Neural cell (in vitro differentiated cells): ENCODE data around the gene LCN10. TPM values are rescaled to one million over a fixed set of nuclear protein-coding genes. Genes with fewer than 3 reads are reported as not detected.

Experiments used
- H2AFZ ChIP-seq: fragments of 200-600, 300-800 bp; sonication (generic), shearing (Covaris generic); 2 replicates; pipeline ENCODE4 v1.6.0; 2014; ENCODE audit warnings: low read depth, mild to moderate bottlenecking, antibody characterized with exemption, low read length, moderate library complexity
- H3F3A ChIP-seq: fragments of 200-600 bp; shearing (Covaris generic); 2 replicates; pipeline ENCODE4 v1.6.1; 2016; ENCODE audit warnings: mild to moderate bottlenecking, moderate library complexity, mixed read lengths, antibody characterized with exemption, low read length; ENCODE audit not compliant: insufficient read depth, poor library complexity, severe bottlenecking
- H3K27ac ChIP-seq: fragments of 200-600, 300-800 bp; sonication (generic), shearing (Covaris generic); 2 replicates; pipeline ENCODE4 v1.5.1; 2014; ENCODE audit warnings: mild to moderate bottlenecking, low read length, moderate library complexity
- H3K27me3 ChIP-seq: fragments of 300-800, 200-600 bp; sonication (generic), shearing (Covaris generic); 2 replicates; pipeline ENCODE4 v1.6.0; 2014; ENCODE audit warnings: mild to moderate bottlenecking, low read depth, low read length, moderate library complexity; ENCODE audit not compliant: insufficient read depth
- H3K36me3 ChIP-seq: fragments of 300-800, 200-600 bp; sonication (generic), shearing (Covaris generic); 2 replicates; pipeline ENCODE4 v1.5.1; 2014; ENCODE audit warnings: mild to moderate bottlenecking, antibody characterized with exemption, low read length, moderate library complexity; ENCODE audit not compliant: insufficient read depth
- H3K4me2 ChIP-seq: fragments of 300-800, 200-600 bp; sonication (generic), shearing (Covaris generic); 2 replicates; pipeline ENCODE4 v1.6.0; 2014; ENCODE audit warnings: mild to moderate bottlenecking, low read length
- H3K4me3 ChIP-seq: fragments of 300-800, 200-600 bp; sonication (generic), shearing (Covaris generic); 2 replicates; pipeline ENCODE4 v1.5.1; 2014; ENCODE audit warnings: mild to moderate bottlenecking, low read length, moderate library complexity
- H3K79me2 ChIP-seq: fragments of 200-600 bp; shearing (Covaris generic); replicated peaks from 2 replicates; pipeline ENCODE4 v1.6.0; 2014; ENCODE audit warnings: mild to moderate bottlenecking, low read length, moderate library complexity; ENCODE audit not compliant: insufficient read depth
- H3K9ac ChIP-seq: fragments of 300-800, 200-600 bp; sonication (generic), shearing (Covaris generic); 2 replicates; pipeline ENCODE4 v1.6.1; 2016; ENCODE audit warnings: mild to moderate bottlenecking, low read length, mixed read lengths
- H3K9me2 ChIP-seq: fragments of 200-600 bp; shearing (Covaris generic); 2 replicates; pipeline ENCODE4 v1.6.1; 2016; ENCODE audit warnings: mild to moderate bottlenecking, low read length, mixed read lengths; ENCODE audit not compliant: insufficient read depth
- H3K9me3 ChIP-seq: fragments of 200-600, 300-800 bp; sonication (generic), shearing (Covaris generic); 2 replicates; pipeline ENCODE4 v1.6.1; 2016; ENCODE audit warnings: mild to moderate bottlenecking, mixed run types, low read length, moderate library complexity, mixed read lengths
- H4K20me1 ChIP-seq: fragments of 200-600 bp; shearing (Covaris generic); 2 replicates; pipeline ENCODE4 v1.6.1; 2016; ENCODE audit warnings: mild to moderate bottlenecking, mixed run types; ENCODE audit not compliant: insufficient read depth
- EP300 ChIP-seq: fragments of 450-650 bp; conservative IDR thresholded peaks from 2 replicates; pipeline ENCODE4 v1.6.1; 2014; ENCODE audit warnings: antibody characterized with exemption, mild to moderate bottlenecking, moderate library complexity; ENCODE audit not compliant: poor library complexity, severe bottlenecking
- EZH2 ChIP-seq: fragments of 200-600, 300-800 bp; shearing (Covaris generic), sonication (generic); IDR thresholded peaks from 2 replicates; pipeline ENCODE4 v1.6.1; 2014; ENCODE audit warnings: antibody characterized with exemption, low read length, borderline replicate concordance, mild to moderate bottlenecking; ENCODE audit not compliant: insufficient read depth, poor library complexity, severe bottlenecking
- MXI1 ChIP-seq: fragments of 450-650 bp; conservative IDR thresholded peaks from 2 replicates; pipeline ENCODE4 v1.6.1; 2014; ENCODE audit warnings: antibody characterized with exemption, mild to moderate bottlenecking; ENCODE audit not compliant: poor library complexity, severe bottlenecking
- POLR2AphosphoS5 ChIP-seq: IDR thresholded peaks from 2 replicates; pipeline ENCODE4 v1.6.1; 2012
- RAD21 ChIP-seq: fragments of 450-650 bp; conservative IDR thresholded peaks from 2 replicates; pipeline ENCODE4 v1.6.1; 2014; ENCODE audit warnings: antibody characterized with exemption, mild to moderate bottlenecking, moderate library complexity
- SMC3 ChIP-seq: fragments of 450-650 bp; conservative IDR thresholded peaks from 2 replicates; pipeline ENCODE4 v1.6.1; 2014; ENCODE audit warnings: antibody characterized with exemption, mild to moderate bottlenecking, moderate library complexity; ENCODE audit not compliant: poor library complexity
- TAF1 ChIP-seq: IDR thresholded peaks from 2 replicates; pipeline ENCODE4 v1.6.1; 2012; ENCODE audit warnings: low read depth
- polyA plus RNA-seq: library from polyadenylated mRNA; depleted of rRNA; stranded (reverse); fragments of >200 nt; gene quantifications from 2 replicates; pipeline ENCODE4 v1.2.3, GENCODE V29; 2014
- TF ChIP-seq, protein P1 (sequence below): fragments of 450-650 bp; IDR thresholded peaks from 2 replicates; pipeline ENCODE4 v1.5.1; 2014; ENCODE audit warnings: antibody characterized with exemption, mild to moderate bottlenecking, moderate library complexity; ENCODE audit not compliant: poor library complexity, severe bottlenecking
- TF ChIP-seq, protein P2 (sequence below): IDR thresholded peaks from 2 replicates; pipeline ENCODE4 v1.6.1; 2012; ENCODE audit warnings: borderline replicate concordance

The LCN10 gene
- polyA plus RNA-seq, 1 donor from 2014 or later = not detected

DNA sequence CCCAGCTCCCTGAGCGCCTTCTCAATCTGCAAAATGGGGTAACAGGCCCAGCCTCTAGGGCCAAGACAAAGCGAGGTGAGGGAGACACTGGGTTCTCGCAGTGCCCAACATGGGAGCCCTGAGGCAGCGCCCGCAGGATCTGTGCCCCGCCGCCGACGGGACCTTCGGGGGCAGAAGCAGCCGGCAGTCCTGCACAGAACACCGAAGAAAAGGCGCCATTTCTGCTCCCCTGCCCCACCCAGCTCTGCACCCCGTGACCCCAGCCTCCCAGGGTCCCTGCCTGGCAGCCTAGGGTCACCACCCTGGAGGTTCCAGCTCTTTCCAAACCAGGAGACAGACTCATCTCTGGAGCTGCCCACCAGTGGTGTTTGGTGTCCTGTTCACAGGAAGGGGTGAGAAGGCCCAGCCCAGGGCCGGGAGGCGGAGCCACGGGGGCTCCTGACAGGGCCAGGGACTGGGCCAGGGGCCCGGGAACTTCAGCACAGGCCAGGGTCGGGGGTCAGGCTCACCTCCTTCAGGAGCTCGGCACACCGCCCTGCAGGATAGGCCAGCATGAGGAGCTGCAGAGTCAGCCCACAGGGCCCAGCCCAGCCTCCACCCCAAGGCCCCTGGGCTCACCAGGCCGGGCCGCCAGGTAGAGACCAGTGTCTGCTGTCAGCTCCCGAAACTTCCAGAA is 12.0 kb upstream of the LCN10 start:
- Histone ChIP-seq H3K9ac (no peak overlapping the region), H3K27me3 (no peaks in the 10 kb centered on the region), H3K4me2 (no peak overlapping the region), H3K9me3 (no peaks in the 10 kb centered on the region), H3K27ac (no peak overlapping the region), H3K9me2 (no peaks in the 10 kb centered on the region), H2AFZ (no peak overlapping the region), H3K79me2 (no peaks in the 10 kb centered on the region), H4K20me1 (no peaks in the 10 kb centered on the region), H3F3A (no peaks in the 10 kb centered on the region), H3K36me3 (no peaks in the 10 kb centered on the region), H3K4me3 (no peak overlapping the region)
- TF ChIP-seq TAF1 = no peak
- no peak for TF ChIP-seq RAD21
- TF ChIP-seq POLR2AphosphoS5 = no peak
- TF ChIP-seq, protein P1, sequence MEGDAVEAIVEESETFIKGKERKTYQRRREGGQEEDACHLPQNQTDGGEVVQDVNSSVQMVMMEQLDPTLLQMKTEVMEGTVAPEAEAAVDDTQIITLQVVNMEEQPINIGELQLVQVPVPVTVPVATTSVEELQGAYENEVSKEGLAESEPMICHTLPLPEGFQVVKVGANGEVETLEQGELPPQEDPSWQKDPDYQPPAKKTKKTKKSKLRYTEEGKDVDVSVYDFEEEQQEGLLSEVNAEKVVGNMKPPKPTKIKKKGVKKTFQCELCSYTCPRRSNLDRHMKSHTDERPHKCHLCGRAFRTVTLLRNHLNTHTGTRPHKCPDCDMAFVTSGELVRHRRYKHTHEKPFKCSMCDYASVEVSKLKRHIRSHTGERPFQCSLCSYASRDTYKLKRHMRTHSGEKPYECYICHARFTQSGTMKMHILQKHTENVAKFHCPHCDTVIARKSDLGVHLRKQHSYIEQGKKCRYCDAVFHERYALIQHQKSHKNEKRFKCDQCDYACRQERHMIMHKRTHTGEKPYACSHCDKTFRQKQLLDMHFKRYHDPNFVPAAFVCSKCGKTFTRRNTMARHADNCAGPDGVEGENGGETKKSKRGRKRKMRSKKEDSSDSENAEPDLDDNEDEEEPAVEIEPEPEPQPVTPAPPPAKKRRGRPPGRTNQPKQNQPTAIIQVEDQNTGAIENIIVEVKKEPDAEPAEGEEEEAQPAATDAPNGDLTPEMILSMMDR = no peak
- TF ChIP-seq EZH2 = no peak
- TF ChIP-seq EP300 = no peak
- no peak for TF ChIP-seq MXI1
- TF ChIP-seq, protein P2, sequence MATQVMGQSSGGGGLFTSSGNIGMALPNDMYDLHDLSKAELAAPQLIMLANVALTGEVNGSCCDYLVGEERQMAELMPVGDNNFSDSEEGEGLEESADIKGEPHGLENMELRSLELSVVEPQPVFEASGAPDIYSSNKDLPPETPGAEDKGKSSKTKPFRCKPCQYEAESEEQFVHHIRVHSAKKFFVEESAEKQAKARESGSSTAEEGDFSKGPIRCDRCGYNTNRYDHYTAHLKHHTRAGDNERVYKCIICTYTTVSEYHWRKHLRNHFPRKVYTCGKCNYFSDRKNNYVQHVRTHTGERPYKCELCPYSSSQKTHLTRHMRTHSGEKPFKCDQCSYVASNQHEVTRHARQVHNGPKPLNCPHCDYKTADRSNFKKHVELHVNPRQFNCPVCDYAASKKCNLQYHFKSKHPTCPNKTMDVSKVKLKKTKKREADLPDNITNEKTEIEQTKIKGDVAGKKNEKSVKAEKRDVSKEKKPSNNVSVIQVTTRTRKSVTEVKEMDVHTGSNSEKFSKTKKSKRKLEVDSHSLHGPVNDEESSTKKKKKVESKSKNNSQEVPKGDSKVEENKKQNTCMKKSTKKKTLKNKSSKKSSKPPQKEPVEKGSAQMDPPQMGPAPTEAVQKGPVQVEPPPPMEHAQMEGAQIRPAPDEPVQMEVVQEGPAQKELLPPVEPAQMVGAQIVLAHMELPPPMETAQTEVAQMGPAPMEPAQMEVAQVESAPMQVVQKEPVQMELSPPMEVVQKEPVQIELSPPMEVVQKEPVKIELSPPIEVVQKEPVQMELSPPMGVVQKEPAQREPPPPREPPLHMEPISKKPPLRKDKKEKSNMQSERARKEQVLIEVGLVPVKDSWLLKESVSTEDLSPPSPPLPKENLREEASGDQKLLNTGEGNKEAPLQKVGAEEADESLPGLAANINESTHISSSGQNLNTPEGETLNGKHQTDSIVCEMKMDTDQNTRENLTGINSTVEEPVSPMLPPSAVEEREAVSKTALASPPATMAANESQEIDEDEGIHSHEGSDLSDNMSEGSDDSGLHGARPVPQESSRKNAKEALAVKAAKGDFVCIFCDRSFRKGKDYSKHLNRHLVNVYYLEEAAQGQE = no peak
- no peak for TF ChIP-seq SMC3

DNA sequence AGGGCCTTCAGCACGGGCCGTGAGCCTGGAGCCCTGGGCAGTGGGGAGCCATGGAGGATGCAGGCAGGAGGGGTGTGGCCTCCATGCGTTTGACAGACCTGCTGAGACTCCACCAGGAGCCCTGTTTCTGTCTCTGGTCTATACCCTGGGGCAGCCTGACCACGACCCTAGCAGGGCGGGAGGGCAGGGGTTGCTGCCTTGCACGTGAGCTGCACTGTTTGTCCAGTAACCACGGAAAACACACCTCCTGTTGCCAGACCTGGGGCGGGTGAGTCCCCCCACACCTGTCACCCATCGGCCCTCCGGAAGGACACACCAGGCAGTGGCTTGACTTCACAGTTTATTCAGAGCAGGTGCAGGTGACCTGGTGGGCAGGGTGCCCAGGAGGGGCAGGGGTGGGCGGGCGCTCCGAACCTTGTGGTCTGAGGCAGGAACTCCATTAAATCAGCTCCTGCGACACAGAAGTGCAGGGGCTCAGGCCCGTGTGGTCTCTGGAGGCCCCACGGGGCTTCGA is 11.4 kb upstream of the LCN10 start:
- Histone ChIP-seq H3K9me3 (no peaks in the 10 kb centered on the region), H3K27ac (no peak overlapping the region), H3F3A (no peaks in the 10 kb centered on the region), H3K36me3 (no peaks in the 10 kb centered on the region), H3K9ac (no peak overlapping the region), H3K4me3 (no peak overlapping the region), H3K79me2 (no peaks in the 10 kb centered on the region), H3K4me2 (no peak overlapping the region), H3K9me2 (no peaks in the 10 kb centered on the region), H4K20me1 (no peaks in the 10 kb centered on the region), H2AFZ (no peak overlapping the region), H3K27me3 (no peaks in the 10 kb centered on the region)
- TF ChIP-seq, protein P1 = no peak
- TF ChIP-seq SMC3 = no peak
- no peak for TF ChIP-seq TAF1
- TF ChIP-seq EP300 = no peak
- no peak for TF ChIP-seq POLR2AphosphoS5
- TF ChIP-seq, protein P2 = no peak
- no peak for TF ChIP-seq RAD21
- no peak for TF ChIP-seq MXI1
- no peak for TF ChIP-seq EZH2
